ENCODE results near the gene UBR2. TPM values are rescaled to one million over a fixed set of nuclear protein-coding genes. Genes with fewer than 3 reads are reported as not detected.
A peak's percentile ranks its signal among the peaks of the same experiment; 100 is the strongest.

The UBR2 gene
- total RNA-seq (2021) (20.5 and 21.1 TPM in 2 replicates), Bru-seq, nascent RNA (percentile 82 among the genes with signal in this experiment), BruChase-seq, experiment 1, labeled RNA remaining after a 2-hour chase (percentile 83 among the genes with signal in this experiment), BruChase-seq, experiment 2, labeled RNA remaining after a 6-hour chase (percentile 74 among the genes with signal in this experiment)
- long read RNA-seq, partial matches to known transcripts = 5 of 13 reads
- long read RNA-seq, other reads (novel, unspliced or antisense) = 8 of 13 reads

- Histone ChIP-seq H3K4me2 (peak within 1 kb of the TSS; percentile 78), H3K9me2 (ENCODE audit: insufficient read depth) (no peaks in the 10 kb centered on the region), H2AFZ (peak within 1 kb of the TSS; percentile 86), H3K4me3 (peak within 1 kb of the TSS; percentile 65), H4K20me1 (ENCODE audit: insufficient read depth) (peaks cover 8% of the 10 kb centered on the region; the same call in 1 of the 2 replicates), H3K9me3 (ENCODE audit: insufficient read depth, low read depth) (peaks cover 2% of the 10 kb centered on the region; the same call in 1 of the 2 replicates), H3K27ac (peak within 1 kb of the TSS; percentile 76), H3K79me2 (ENCODE audit: low read depth) (peaks cover 48% of the 10 kb centered on the region), H3K27me3 (ENCODE audit: insufficient read depth, low read depth) (no peaks in the 10 kb centered on the region), H3K36me3 (ENCODE audit: low read depth) (peaks cover 2% of the 10 kb centered on the region; the same call in 1 of the 2 replicates), H3K4me1 (replicated peaks; ENCODE audit: insufficient read depth) (peaks cover 16% of the 10 kb centered on the region), H3F3A (ENCODE audit: insufficient read depth, low read depth) (no peaks in the 10 kb centered on the region; the same call in 1 of the 2 replicates)
- POLR2A ChIA-PET (ENCODE audit: unreplicated experiment) = interaction anchor here (0.6 kb wide), 3 partner anchors 316 to 533 kb away, joined by 3 to 31 read pairs (median 4); no protein-coding TSS in a partner anchor
- BruUV-seq (replicated peaks) = TSS peak; percentile 34
- DNase-seq = peak; percentile 94 to 97
- intact Hi-C loops (cut with micrococcal nuclease; ENCODE audit: unreplicated experiment) = loop anchor here (5.0 kb wide), 1 partner anchor 347 kb away; the partner anchor contains the start of gene MRPS10
- CTCF ChIA-PET = interaction anchor here (0.6 to 1.5 kb wide), 3 partner anchors 12 to 513 kb away, joined by 5 to 9 read pairs (median 5); partner anchors contain the start of gene TAF8
- TF ChIP-seq EZH2 (IDR thresholded peaks at IDR 0.05; ENCODE audit: low read depth) = no peak
- TF ChIP-seq CTCF (conservative IDR thresholded peaks at IDR 0.05) = peak; percentile 65
These were observed at the start of gene UBR2 for GRCh38 chr6:42563697-42564505. Gene UBR2, plus strand, starts transcription at chr6:42564029. Its CDS starts 291 bp downstream, at chr6:42564320.

- Histone ChIP-seq H2AFZ (no peak overlapping the region), H3K27me3 (ENCODE audit: insufficient read depth, low read depth) (no peaks in the 10 kb centered on the region), H3K4me3 (no peak overlapping the region), H3K4me1 (replicated peaks; ENCODE audit: insufficient read depth) (peaks cover under 1% of the 10 kb centered on the region; the same call in 1 of the 2 replicates), H3K27ac (no peak overlapping the region), H3K79me2 (ENCODE audit: low read depth) (no peaks in the 10 kb centered on the region), H3F3A (ENCODE audit: insufficient read depth, low read depth) (peaks cover 1% of the 10 kb centered on the region; the same call in 1 of the 2 replicates), H3K9me3 (ENCODE audit: insufficient read depth, low read depth) (0 out of 2 replicates have a peak, but pooled peaks cover 3% of the 10 kb centered on the region), H3K36me3 (ENCODE audit: low read depth) (no peaks in the 10 kb centered on the region), H3K4me2 (no peak overlapping the region), H3K9me2 (ENCODE audit: insufficient read depth) (no peaks in the 10 kb centered on the region), H4K20me1 (ENCODE audit: insufficient read depth) (no peaks in the 10 kb centered on the region)
- no TSS peak for BruUV-seq (replicated peaks)
- TF ChIP-seq CTCF (conservative IDR thresholded peaks at IDR 0.05) = no peak
- TF ChIP-seq EZH2 (IDR thresholded peaks at IDR 0.05; ENCODE audit: low read depth) = no peak
- intact Hi-C loops (cut with micrococcal nuclease; ENCODE audit: unreplicated experiment) = no loop called here
- ChIA-PET CTCF (no interaction called here), POLR2A (ENCODE audit: unreplicated experiment) (no interaction called here)
- DNase-seq = no peak
These were observed 49.1 kb upstream of the UBR2 start for GRCh38 chr6:42514745-42515144.

GRCh38 chr6:42519779-42520178 is 44.0 kb upstream of the UBR2 start:
- no peak for TF ChIP-seq CTCF (conservative IDR thresholded peaks at IDR 0.05)
- no peak for TF ChIP-seq EZH2 (IDR thresholded peaks at IDR 0.05; ENCODE audit: low read depth)
- Histone ChIP-seq H3K79me2 (ENCODE audit: low read depth) (no peaks in the 10 kb centered on the region), H3F3A (ENCODE audit: insufficient read depth, low read depth) (peaks cover 23% of the 10 kb centered on the region), H3K36me3 (ENCODE audit: low read depth) (no peaks in the 10 kb centered on the region), H3K4me2 (peak overlapping the region; percentile 69; the same call in 1 of the 2 replicates), H3K9me3 (ENCODE audit: insufficient read depth, low read depth) (0 out of 2 replicates have a peak, but pooled peaks cover 3% of the 10 kb centered on the region), H3K4me3 (no peak overlapping the region), H3K4me1 (replicated peaks; ENCODE audit: insufficient read depth) (peaks cover 25% of the 10 kb centered on the region), H4K20me1 (ENCODE audit: insufficient read depth) (no peaks in the 10 kb centered on the region), H3K27ac (peak overlapping the region; percentile 88), H3K9me2 (ENCODE audit: insufficient read depth) (no peaks in the 10 kb centered on the region), H3K27me3 (ENCODE audit: insufficient read depth, low read depth) (no peaks in the 10 kb centered on the region), H2AFZ (no peak overlapping the region)
- CTCF ChIA-PET = no interaction called here
- intact Hi-C loops (cut with micrococcal nuclease; ENCODE audit: unreplicated experiment) = no loop called here
- no TSS peak for BruUV-seq (replicated peaks)
- no peak for DNase-seq
- POLR2A ChIA-PET (ENCODE audit: unreplicated experiment) = no interaction called here

Measured in PC-9 (cell line).